Upper lobe of left lung (tissue), 6 donors: Measurements from ENCODE around the gene NEDD4L. TPM values are rescaled to one million over a fixed set of nuclear protein-coding genes. Genes with fewer than 3 reads are reported as not detected.
A peak's percentile ranks its signal among the peaks of the same experiment; 100 is the strongest.
"Not testable (repeated sequence)": the region's sequence is repeated elsewhere in the genome, so short reads cannot be mapped to it uniquely, and the experiment has no call there.

Source experiments
- ATAC-seq, 2 donors: fragments of 200-7000 bp; cut with Tn5 transposase; one replicate each; pipeline ENCODE4 v1.9.1; 2022; ENCODE audit warnings: mild to moderate bottlenecking in 2 of 2, moderate library complexity in 2 of 2; ENCODE audit not compliant: low FRiP score in 2 of 2
- DNase-seq, 2 donors: peaks; one replicate each; pipeline ENCODE4 v3.0.0-alpha.2; 2019 to 2020
- H3K27ac ChIP-seq, 4 donors: fragments of 200-600 bp; sonication (generic); one replicate each; pipeline ENCODE4 v1.5.1; 2016 to 2019
- H3K27me3 ChIP-seq, 4 donors: fragments of 200-600 bp; sonication (generic); one replicate each; pipeline ENCODE4 v1.5.1; 2017 to 2019
- H3K36me3 ChIP-seq, 4 donors: fragments of 200-600 bp; sonication (generic); one replicate each; pipeline ENCODE4 v1.5.1; 2016 to 2019
- H3K4me1 ChIP-seq, 4 donors: fragments of 200-600 bp; sonication (generic); one replicate each; pipeline ENCODE4 v1.5.1; 2018 to 2019
- H3K4me3 ChIP-seq, 4 donors: fragments of 200-600 bp; sonication (generic); one replicate each; pipeline ENCODE4 v1.5.1; 2017 to 2019; ENCODE audit warnings: mild to moderate bottlenecking in 2 of 4, moderate library complexity in 1 of 4
- H3K9me3 ChIP-seq, 4 donors: fragments of 200-600 bp; sonication (generic); one replicate each; pipeline ENCODE4 v1.5.1; 2018 to 2019
- CTCF ChIP-seq, 6 experiments: fragments of 450-650 bp in 4 of 6; fragments of 200-600 bp in 2 of 6; sonication (generic) in 2 of 6; IDR thresholded peaks; one replicate each; pipeline ENCODE4 v1.5.1; 2016 to 2019; ENCODE audit warnings: antibody characterized with exemption in 6 of 6
- EP300 ChIP-seq, 4 donors: sonication (generic); formaldehyde crosslinking; IDR thresholded peaks; one replicate each; pipeline ENCODE4 v1.5.1; 2017; ENCODE audit warnings: antibody characterized with exemption in 4 of 4, control low read depth in 2 of 4
- POLR2A ChIP-seq, 4 donors: fragments of 450-650 bp; IDR thresholded peaks; one replicate each; pipeline ENCODE4 v1.5.1; 2016 to 2017; ENCODE audit warnings: antibody characterized with exemption in 4 of 4, mild to moderate bottlenecking in 2 of 4
- POLR2AphosphoS5 ChIP-seq, 2 donors: sonication (generic); formaldehyde crosslinking; IDR thresholded peaks; one replicate each; pipeline ENCODE4 v1.5.1; 2017; ENCODE audit warnings: antibody characterized with exemption in 2 of 2
- WGBS, 2 donors: methylation state at CpG; one replicate each; pipeline ENCODE4 v1.1.5; 2017 to 2018; 5-methylcytosine and 5-hydroxymethylcytosine counted together
- total RNA-seq, 6 donors: library from RNA; depleted of rRNA in 4 of 6; stranded (reverse); fragments of >200 nt in 4 of 6; gene quantifications; one replicate each; pipeline versions ENCODE4 v1.1.0 to v1.2.1, GENCODE V29; 2016 to 2021
- donor health status: DM: no; HTN: no; CAD: no; lungs with moderate emphysema.
- donor health status: DM: no; HTN: yes; CAD: no; lungs with severe emphysema.

Gene NEDD4L
- total RNA-seq, 6 donors from 2014 or later: 148 to 491 (median 300) TPM

DNA sequence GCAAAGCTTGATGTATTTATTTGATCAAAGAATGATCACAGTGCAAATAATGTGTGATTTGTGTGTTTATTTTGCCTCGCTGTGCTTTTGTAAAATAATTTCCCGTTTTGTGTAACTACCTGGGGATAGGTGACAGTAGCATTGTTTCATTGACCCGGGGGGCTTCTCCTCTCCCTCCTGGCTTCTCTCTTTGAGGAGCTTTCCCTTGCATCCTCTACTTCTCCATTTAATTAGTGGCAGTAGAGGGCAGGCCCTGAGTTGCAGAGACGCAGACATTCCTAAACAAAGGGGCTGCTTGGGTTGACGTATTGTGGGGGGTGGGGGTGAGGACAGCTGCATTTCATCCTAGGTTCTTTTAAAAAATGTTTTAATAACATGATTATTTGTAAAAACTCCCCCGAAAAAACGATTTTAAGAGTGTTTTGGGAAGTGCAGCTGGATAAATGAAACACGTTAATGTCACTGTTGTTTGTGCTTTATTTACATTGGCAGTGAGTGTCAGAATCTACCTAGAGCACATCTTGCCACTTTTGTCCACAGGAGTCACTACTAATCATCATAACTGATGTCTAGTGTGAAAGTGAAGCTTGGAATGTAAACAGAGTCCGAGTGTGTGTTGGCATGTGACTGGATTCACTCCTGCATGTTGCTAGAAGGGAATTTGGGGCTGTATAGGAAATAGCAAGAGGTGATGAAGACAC is 2.2 kb downstream of the NEDD4L start:
- Histone ChIP-seq H3K36me3 (no peaks in the 10 kb centered on the region), H3K27ac (peak overlapping the region; percentile 84 to 93 (median 92)), H3K4me1 (peaks cover 7 to 29% (median 24%) of the 10 kb centered on the region in 4 donors), H3K4me3 (peak overlapping the region; percentile 10 to 90 (median 86)), H3K9me3 (no peaks in the 10 kb centered on the region), H3K27me3 (peaks cover 0 to 4% (median 0%) of the 10 kb centered on the region in 4 donors)
- no peak for ATAC-seq
- no peak for DNase-seq
- no peak for TF ChIP-seq POLR2A (IDR thresholded peaks at IDR 0.05)
- no peak for TF ChIP-seq POLR2AphosphoS5 (IDR thresholded peaks at IDR 0.05)
- TF ChIP-seq CTCF (IDR thresholded peaks at IDR 0.05): no peak
- no peak for TF ChIP-seq EP300 (IDR thresholded peaks at IDR 0.05)
- 24 to 31% methylated on average over 9 of the region's 9 CpGs for WGBS, 2 donors

DNA sequence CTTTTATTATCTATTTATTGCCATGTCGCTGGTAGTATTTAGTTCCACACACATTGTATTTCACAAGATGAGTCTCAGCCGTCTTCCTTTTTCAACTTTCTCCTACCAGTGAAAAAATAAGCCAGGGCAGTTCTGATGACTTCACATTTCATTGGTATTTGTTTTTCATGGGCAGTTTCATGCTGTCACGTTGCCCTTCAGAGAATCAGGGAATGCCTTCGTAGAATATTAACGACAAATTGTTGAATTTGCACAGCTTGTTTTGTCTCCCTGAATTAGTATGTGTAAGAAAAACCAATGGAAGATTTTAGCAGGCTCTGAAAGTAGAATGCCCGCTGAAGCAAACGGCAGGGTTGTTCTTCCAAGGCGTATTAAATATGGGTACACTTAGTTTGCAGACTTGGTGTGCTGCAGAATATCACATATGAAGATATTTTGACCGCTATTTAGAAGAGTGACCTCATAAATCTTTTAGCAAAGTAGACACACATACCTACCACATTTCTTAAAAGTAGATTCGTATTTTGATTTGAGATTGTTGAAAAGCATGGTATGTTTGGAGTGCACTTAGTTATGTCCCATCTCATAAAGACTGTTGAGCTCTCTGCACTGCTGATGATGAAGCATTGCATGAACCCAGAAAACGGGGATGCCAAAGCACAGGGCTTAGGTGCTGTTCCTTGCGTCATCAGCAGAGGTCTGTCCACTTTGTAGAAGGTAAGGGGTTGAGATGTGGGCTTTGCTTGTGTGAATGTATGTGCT is 2.9 kb downstream of the NEDD4L start:
- Histone ChIP-seq H3K4me3 (peak overlapping the region in 2 of 4 donors; percentile 84 to 87), H3K4me1 (peaks cover 7 to 29% (median 24%) of the 10 kb centered on the region in 4 donors), H3K27me3 (peaks cover 0 to 4% (median 0%) of the 10 kb centered on the region in 4 donors), H3K27ac (peak overlapping the region in 2 of 4 donors; percentile 91 to 93), H3K9me3 (no peaks in the 10 kb centered on the region), H3K36me3 (no peaks in the 10 kb centered on the region)
- DNase-seq (no peak), ATAC-seq (no peak)
- WGBS, 2 donors: 61 to 65% methylated on average over 12 of the region's 12 CpGs
- TF ChIP-seq POLR2AphosphoS5 (IDR thresholded peaks at IDR 0.05) (no peak), EP300 (IDR thresholded peaks at IDR 0.05) (no peak), CTCF (IDR thresholded peaks at IDR 0.05) (no peak), POLR2A (IDR thresholded peaks at IDR 0.05) (no peak)

GRCh38 chr18:58047556-58047882 is 3.5 kb downstream of the NEDD4L start:
- WGBS, 2 donors: 71 to 89% methylated on average over 3 of the region's 3 CpGs
- no peak for ATAC-seq
- Histone ChIP-seq H3K4me3 (no peak overlapping the region), H3K9me3 (no peaks in the 10 kb centered on the region), H3K4me1 (peaks cover 7 to 29% (median 24%) of the 10 kb centered on the region in 4 donors), H3K36me3 (no peaks in the 10 kb centered on the region), H3K27ac (peak overlapping the region in 1 of 4 donors; percentile 93), H3K27me3 (peaks cover 0 to 4% (median 0%) of the 10 kb centered on the region in 4 donors)
- no peak for DNase-seq
- TF ChIP-seq EP300 (IDR thresholded peaks at IDR 0.05): no peak
- TF ChIP-seq POLR2AphosphoS5 (IDR thresholded peaks at IDR 0.05): no peak
- TF ChIP-seq CTCF (IDR thresholded peaks at IDR 0.05): no peak
- TF ChIP-seq POLR2A (IDR thresholded peaks at IDR 0.05): no peak

DNA sequence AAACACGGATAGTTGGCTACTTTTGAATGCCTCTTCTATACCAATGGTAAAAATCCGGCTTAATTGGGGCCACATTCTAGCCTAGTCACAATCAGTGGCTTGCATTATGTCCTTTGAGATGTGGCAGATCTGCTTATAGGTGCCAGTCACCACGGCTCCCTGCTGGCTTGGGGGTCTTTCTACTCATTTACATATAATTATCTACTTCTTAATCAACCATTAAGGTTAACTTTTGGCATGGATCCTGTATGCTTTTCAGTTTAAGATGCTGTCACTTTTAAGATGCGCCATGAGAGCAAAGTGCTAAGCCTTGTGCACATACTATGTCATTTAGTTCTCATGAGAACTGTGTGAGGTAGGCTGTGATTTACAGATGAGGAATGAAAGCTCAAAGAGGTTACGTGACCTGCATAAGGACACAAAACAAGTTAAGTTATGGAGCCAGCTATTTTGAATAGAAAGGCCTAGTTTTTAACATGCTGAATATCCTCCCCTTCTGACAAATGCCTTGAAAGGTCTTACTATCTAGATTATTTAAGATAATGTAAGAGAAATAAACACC is 4.1 kb downstream of the NEDD4L start:
- DNase-seq: no peak
- TF ChIP-seq EP300 (IDR thresholded peaks at IDR 0.05) (no peak), POLR2A (IDR thresholded peaks at IDR 0.05) (no peak)
- Histone ChIP-seq H3K36me3 (no peaks in the 10 kb centered on the region), H3K27me3 (peaks cover 0 to 4% (median 0%) of the 10 kb centered on the region in 4 donors), H3K27ac (peak overlapping the region in 1 of 4 donors; percentile 27), H3K4me3 (no peak overlapping the region), H3K9me3 (no peaks in the 10 kb centered on the region), H3K4me1 (peaks cover 7 to 23% (median 19%) of the 10 kb centered on the region in 4 donors)
- no peak for ATAC-seq
- 80 to 82% methylated on average over 5 of the region's 5 CpGs for WGBS, 2 donors

DNA sequence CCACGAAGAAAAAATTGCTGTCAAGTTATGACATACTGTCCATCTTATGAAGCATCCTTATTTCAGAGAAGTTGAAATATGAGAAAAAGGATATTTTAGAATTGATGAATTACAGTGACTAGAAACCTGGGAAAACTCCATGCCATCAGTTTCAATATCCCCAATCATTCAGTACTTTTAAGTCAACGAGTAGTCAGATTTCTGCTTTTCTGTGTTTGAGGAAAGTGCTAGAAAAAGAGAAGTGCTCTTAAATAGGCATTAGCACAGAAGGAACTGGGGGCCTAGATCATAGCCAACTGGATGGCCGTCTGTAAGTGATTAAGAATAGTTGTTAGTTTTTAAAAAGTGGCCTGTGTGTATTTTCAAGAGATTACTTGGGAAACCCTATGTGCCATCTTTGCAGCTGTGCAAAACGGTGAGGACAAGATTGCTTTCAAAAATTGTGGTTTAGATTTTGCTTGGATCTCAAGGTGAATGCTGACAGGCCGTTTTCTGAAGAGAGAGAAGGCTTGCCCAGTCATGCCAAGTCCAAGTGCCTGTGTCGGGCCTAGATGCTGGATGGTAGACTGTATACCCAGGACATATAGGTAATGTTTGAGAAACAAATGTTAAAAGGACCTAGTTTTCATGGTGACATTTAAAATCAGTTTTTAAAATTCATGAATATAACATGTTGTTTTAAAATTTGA is 5.1 kb downstream of the NEDD4L start:
- Histone ChIP-seq H3K27me3 (peaks cover 0 to under 1% (median 0%) of the 10 kb centered on the region in 4 donors), H3K4me1 (peaks cover 7 to 21% (median 19%) of the 10 kb centered on the region in 4 donors), H3K27ac (no peak overlapping the region), H3K36me3 (no peaks in the 10 kb centered on the region), H3K4me3 (no peak overlapping the region), H3K9me3 (no peaks in the 10 kb centered on the region)
- TF ChIP-seq CTCF (IDR thresholded peaks at IDR 0.05) (no peak), POLR2AphosphoS5 (IDR thresholded peaks at IDR 0.05) (no peak), EP300 (IDR thresholded peaks at IDR 0.05) (no peak), POLR2A (IDR thresholded peaks at IDR 0.05) (no peak)
- WGBS, 2 donors: 66 to 70% methylated on average over 6 of the region's 6 CpGs
- DNase-seq (no peak), ATAC-seq (no peak)

GRCh38 chr18:58050963-58051362 is 6.9 kb downstream of the NEDD4L start:
- H3K27me3 ChIP-seq, H3K9me3 ChIP-seq, H3K4me3 ChIP-seq, DNase-seq, H3K27ac ChIP-seq, H3K36me3 ChIP-seq, ATAC-seq: not testable (repeated sequence)
- H3K4me1 ChIP-seq: peaks cover 9 to 18% (median 15%) of the 10 kb centered on the region in 4 donors
- WGBS, 2 donors: 83 to 98% methylated on average over 3 of the region's 3 CpGs
